Type B pancreatic cell (in vitro differentiated cells): Measurements from ENCODE around the gene PLA2G15. TPM values are rescaled to one million over a fixed set of nuclear protein-coding genes. Genes with fewer than 3 reads are reported as not detected.

ENCODE experiments used
- DNase-seq: peaks from one replicate; pipeline ENCODE4 v3.0.0; 2021; ENCODE audit warnings: mixed read lengths; ENCODE audit not compliant: unreplicated experiment; ENCODE audit errors: extremely low spot score
- H3K27ac Mint-ChIP-seq: 2 replicates; pipeline ENCODE4 v1.8.0; 2021; ENCODE audit warnings: mild to moderate bottlenecking, mixed read lengths
- H3K27me3 Mint-ChIP-seq: 2 replicates; pipeline ENCODE4 v1.8.0; 2021; ENCODE audit warnings: mixed read lengths
- H3K36me3 Mint-ChIP-seq: 2 replicates; pipeline ENCODE4 v1.8.0; 2021; ENCODE audit warnings: mixed read lengths
- H3K4me1 Mint-ChIP-seq: one replicate; pipeline ENCODE4 v1.8.0; 2021; ENCODE audit warnings: mixed read lengths; ENCODE audit not compliant: unreplicated experiment
- H3K4me3 Mint-ChIP-seq: 2 replicates; pipeline ENCODE4 v1.8.0; 2021; ENCODE audit warnings: mild to moderate bottlenecking, mixed read lengths
- H3K9me3 Mint-ChIP-seq: 2 replicates; pipeline ENCODE4 v1.8.0; 2021; ENCODE audit warnings: mixed read lengths
- CTCF ChIP-seq: fragments of 200-600 bp; sonication (generic); conservative IDR thresholded peaks from 2 replicates; pipeline ENCODE4 v1.5.0; 2021; ENCODE audit warnings: antibody characterized with exemption, mild to moderate bottlenecking
- total RNA-seq: library from RNA; stranded (reverse); gene quantifications from 2 replicates; pipeline ENCODE4 v1.2.1, GENCODE V29; 2021; ENCODE audit warnings: low replicate concordance

The PLA2G15 gene
- total RNA-seq, 1 donor from 2014 or later: 20.1 TPM

- TF ChIP-seq CTCF: no peak
- H3K9me3 Mint-ChIP-seq: no peaks in the 10 kb centered on the region
Observed at GRCh38 chr16:68206245-68206644, 38.9 kb upstream of the PLA2G15 start.

GRCh38 chr16:68214726-68215125 lies 30.4 kb upstream of the PLA2G15 start:
- DNase-seq: no peak
- Mint-ChIP-seq H3K36me3 (peaks cover 10% of the 10 kb centered on the region), H3K9me3 (no peaks in the 10 kb centered on the region), H3K27me3 (no peaks in the 10 kb centered on the region), H3K4me3 (no peak overlapping the region), H3K27ac (no peak overlapping the region), H3K4me1 (no peaks in the 10 kb centered on the region)
- TF ChIP-seq CTCF: no peak

More at GRCh38 chr16:68206245-68206644, 38.9 kb upstream of the PLA2G15 start:
- no peak for DNase-seq
- H3K4me3 Mint-ChIP-seq: no peak overlapping the region
- H3K36me3 Mint-ChIP-seq: peaks cover 7% of the 10 kb centered on the region
- H3K4me1 Mint-ChIP-seq: no peaks in the 10 kb centered on the region
- no peak overlapping the region for H3K27ac Mint-ChIP-seq
- H3K27me3 Mint-ChIP-seq: no peaks in the 10 kb centered on the region

GRCh38 chr16:68215302-68215701 lies 29.9 kb upstream of the PLA2G15 start:
- TF ChIP-seq CTCF: no peak
- H3K4me1 Mint-ChIP-seq: no peaks in the 10 kb centered on the region
- peaks cover 12% of the 10 kb centered on the region for H3K36me3 Mint-ChIP-seq
- no peaks in the 10 kb centered on the region for H3K9me3 Mint-ChIP-seq
- DNase-seq: no peak
- no peak overlapping the region for H3K4me3 Mint-ChIP-seq
- H3K27ac Mint-ChIP-seq: peak overlapping the region; percentile 1
- no peaks in the 10 kb centered on the region for H3K27me3 Mint-ChIP-seq

GRCh38 chr16:68216240-68216639 lies 28.9 kb upstream of the PLA2G15 start:
- peaks cover 12% of the 10 kb centered on the region for H3K36me3 Mint-ChIP-seq
- no peak for DNase-seq
- H3K27me3 Mint-ChIP-seq: no peaks in the 10 kb centered on the region
- TF ChIP-seq CTCF: no peak
- H3K4me1 Mint-ChIP-seq: no peaks in the 10 kb centered on the region
- H3K27ac Mint-ChIP-seq: no peak overlapping the region
- H3K9me3 Mint-ChIP-seq: no peaks in the 10 kb centered on the region
- no peak overlapping the region for H3K4me3 Mint-ChIP-seq

- no peak for DNase-seq
- Mint-ChIP-seq H3K4me1 (no peaks in the 10 kb centered on the region), H3K27me3 (no peaks in the 10 kb centered on the region), H3K9me3 (no peaks in the 10 kb centered on the region), H3K4me3 (no peak overlapping the region), H3K36me3 (peaks cover 12% of the 10 kb centered on the region), H3K27ac (no peak overlapping the region)
- no peak for TF ChIP-seq CTCF
Observed at GRCh38 chr16:68217506-68217905, 27.7 kb upstream of the PLA2G15 start.
